B cell (primary cell): ENCODE measurements around the gene PCDHB16. TPM values are rescaled to one million over a fixed set of nuclear protein-coding genes. Genes with fewer than 3 reads are reported as not detected.
"Not testable (repeated sequence)": the region's sequence is repeated elsewhere in the genome, so short reads cannot be mapped to it uniquely, and the experiment has no call there.

Source experiments
- ATAC-seq: fragments of 200-7000 bp; cut with Tn5 transposase; one replicate; pipeline ENCODE4 v1.10.0; 2021; ENCODE audit warnings: low read depth, mild to moderate bottlenecking, moderate number of reproducible peaks, moderate library complexity
- CTCF ChIA-PET: fragments of 350-600 bp; sonication (Branson Sonifier 250); formaldehyde crosslinking; loops from one replicate; lab custom pipeline; 2021; ENCODE audit warnings: antibody characterized with exemption, inconsistent platforms; lab: Charles Lee
- POLR2A ChIA-PET: fragments of 350-600 bp; sonication (Branson Sonifier 250); formaldehyde crosslinking; loops from one replicate; lab custom pipeline; 2021; ENCODE audit warnings: antibody characterized with exemption; lab: Charles Lee
- DNase-seq: peaks from one replicate; pipeline ENCODE4 v3.0.0; 2013
- H2AFZ ChIP-seq: 2 replicates; pipeline ENCODE4 v1.6.1; 2012; ENCODE audit warnings: mild to moderate bottlenecking, low read depth, low read length; ENCODE audit not compliant: insufficient read depth, poor library complexity, severe bottlenecking
- H3K27ac ChIP-seq, 2 donors: 1 replicate in 1 of 2; 2 replicates in 1 of 2; pipeline ENCODE4 v1.5.1; 2012 to 2013; ENCODE audit warnings: low read length in 2 of 2, mild to moderate bottlenecking in 2 of 2, moderate library complexity in 1 of 2
- H3K27me3 ChIP-seq, 4 experiments: fragments of 200-600 bp in 1 of 4; sonication (generic) in 1 of 4; replicated peaks in 1 of 4; 1 replicate in 2 of 4; 2 replicates in 2 of 4; pipeline versions ENCODE4 v1.6.1 to v1.7.0; 2013 to 2016; ENCODE audit warnings: low read length in 3 of 4, mild to moderate bottlenecking in 2 of 4, mixed read lengths in 1 of 4, moderate library complexity in 1 of 4; ENCODE audit not compliant: insufficient read depth in 4 of 4, control insufficient read depth in 3 of 4; ENCODE audit errors: control extremely low read depth in 1 of 4
- H3K36me3 ChIP-seq, 2 experiments: replicated peaks in 1 of 2; 1 replicate in 1 of 2; 2 replicates in 1 of 2; pipeline versions ENCODE4 v1.6.1 to v1.7.1; 2013; ENCODE audit warnings: low read length in 1 of 2; ENCODE audit not compliant: insufficient read depth in 2 of 2, control insufficient read depth in 1 of 2; ENCODE audit errors: control extremely low read depth in 1 of 2, extremely low read depth in 1 of 2
- H3K4me1 ChIP-seq, 2 donors: fragments of 200-600 bp in 1 of 2; sonication (generic) in 1 of 2; 1 replicate in 1 of 2; 2 replicates in 1 of 2; pipeline versions ENCODE4 v1.5.1 to v1.6.1; 2013 to 2017; ENCODE audit warnings: low read length in 2 of 2; ENCODE audit not compliant: control insufficient read depth in 2 of 2, insufficient read depth in 2 of 2
- H3K4me2 ChIP-seq: replicated peaks from 2 replicates; pipeline ENCODE3; 2012; ENCODE audit warnings: mild to moderate bottlenecking, low read depth, low read length; ENCODE audit not compliant: poor library complexity, severe bottlenecking
- H3K4me3 ChIP-seq, 5 experiments: fragments of 200-600 bp in 1 of 5; sonication (generic) in 1 of 5; 1 replicate in 3 of 5; 2 replicates in 2 of 5; pipeline versions ENCODE4 v1.5.1 to v1.7.0; 2011 to 2016; ENCODE audit warnings: low read length in 4 of 5, mild to moderate bottlenecking in 4 of 5, low read depth in 2 of 5, control low read depth in 1 of 5, moderate library complexity in 1 of 5; ENCODE audit not compliant: insufficient read depth in 1 of 5; ENCODE audit errors: control extremely low read depth in 1 of 5, extremely low read depth in 1 of 5
- H3K79me2 ChIP-seq: fragments of 200-600 bp; sonication (generic); one replicate; pipeline ENCODE4 v1.6.0; 2016; ENCODE audit warnings: low read length; ENCODE audit not compliant: control insufficient read depth, insufficient read depth
- H3K9ac ChIP-seq: fragments of 200-600 bp; sonication (generic); 2 replicates; pipeline ENCODE4 v1.6.1; 2017; ENCODE audit warnings: mild to moderate bottlenecking, low read length, moderate library complexity
- H3K9me3 ChIP-seq, 3 donors: one replicate each; pipeline versions ENCODE4 v1.6.1 to v1.7.1; 2013; ENCODE audit warnings: low read length in 2 of 3; ENCODE audit not compliant: control insufficient read depth in 2 of 3, insufficient read depth in 1 of 3; ENCODE audit errors: control extremely low read depth in 1 of 3
- H4K20me1 ChIP-seq: 2 replicates; pipeline ENCODE4 v1.6.0; 2012; ENCODE audit warnings: mild to moderate bottlenecking, low read length; ENCODE audit not compliant: insufficient read depth, control insufficient read depth, poor library complexity, severe bottlenecking
- H3K27ac Mint-ChIP-seq: one replicate; pipeline ENCODE4 v1.8.0; 2021; ENCODE audit warnings: mixed read lengths
- H3K27me3 Mint-ChIP-seq: one replicate; pipeline ENCODE4 v1.8.0; 2021; ENCODE audit warnings: mixed read lengths
- H3K4me1 Mint-ChIP-seq: one replicate; pipeline ENCODE4 v1.8.0; 2021; ENCODE audit warnings: mixed read lengths
- H3K4me3 Mint-ChIP-seq: one replicate; pipeline ENCODE4 v1.8.0; 2021; ENCODE audit warnings: mixed read lengths
- H3K9me3 Mint-ChIP-seq: one replicate; pipeline ENCODE4 v1.8.0; 2022; ENCODE audit warnings: mixed read lengths; ENCODE audit not compliant: insufficient read depth
- WGBS: methylation state at CpG from one replicate; pipeline ENCODE4 v1.1.5; 2013; ENCODE audit warnings: missing lambda C conversion rate; ENCODE audit not compliant: insufficient coverage; 5-methylcytosine and 5-hydroxymethylcytosine counted together
- intact Hi-C: fragments of 100-400 bp; cut with micrococcal nuclease; formaldehyde crosslinking; loops from one replicate; pipeline ENCODE4 v1.10.0; 2022
- polyA plus RNA-seq: library from polyadenylated mRNA; depleted of rRNA; stranded (reverse); fragments of >200 nt; gene quantifications from 2 replicates; pipeline ENCODE4 v1.2.3, GENCODE V29; 2012
- total RNA-seq, 2 donors: library from RNA; stranded (reverse); fragments of 120-200 nt in 1 of 2; gene quantifications; 1 replicate in 1 of 2; 2 replicates in 1 of 2; pipeline versions ENCODE4 v1.2.3 to v1.2.4, GENCODE V29; 2013 to 2022

Gene PCDHB16
- total and polyA plus RNA-seq, 2 donors (not counting 1 experiment from before 2014, with no cell fraction given), result not detected

DNA sequence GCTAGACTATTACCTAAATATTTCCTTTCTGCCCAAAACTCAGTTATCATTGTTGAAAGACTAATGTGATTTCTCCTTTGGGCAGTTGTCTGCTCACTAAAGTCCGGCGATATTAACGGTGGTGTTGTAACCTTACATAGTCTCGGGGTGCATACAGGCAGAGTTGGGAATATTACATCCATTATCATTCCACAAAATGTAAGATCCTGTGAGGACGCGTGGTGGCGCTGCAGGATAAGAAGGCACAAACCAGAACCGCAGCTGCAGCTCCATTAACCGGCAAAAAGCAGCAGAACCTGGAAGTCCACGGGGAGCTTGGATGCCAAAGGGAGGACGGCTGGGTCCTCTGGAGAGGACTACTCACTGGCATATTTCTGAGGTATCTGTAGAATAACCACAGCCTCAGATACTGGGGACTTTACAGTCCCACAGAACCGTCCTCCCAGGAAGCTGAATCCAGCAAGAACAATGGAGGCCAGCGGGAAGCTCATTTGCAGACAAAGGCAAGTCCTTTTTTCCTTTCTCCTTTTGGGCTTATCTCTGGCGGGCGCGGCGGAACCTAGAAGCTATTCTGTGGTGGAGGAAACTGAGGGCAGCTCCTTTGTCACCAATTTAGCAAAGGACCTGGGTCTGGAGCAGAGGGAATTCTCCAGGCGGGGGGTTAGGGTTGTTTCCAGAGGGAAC, 31.6 kb downstream of the PCDHB16 start, which contains the start of gene PCDHB13:
TSS of gene PCDHB13 (plus strand) at position 264 of the 684 bp plus-strand sequence. CDS start at position 469, 205 bp downstream.
- H3K27me3 Mint-ChIP-seq, result peaks cover 47% of the 10 kb centered on the region
- peaks cover 0 to 29% (median 11%) of the 10 kb centered on the region in 3 donors for H3K9me3 ChIP-seq
- H4K20me1 ChIP-seq, POLR2A ChIA-PET, DNase-seq, H3K79me2 ChIP-seq, H3K4me3 ChIP-seq, H3K36me3 ChIP-seq, H3K9me3 Mint-ChIP-seq, H3K9ac ChIP-seq, H3K27ac Mint-ChIP-seq, H3K4me1 Mint-ChIP-seq, H2AFZ ChIP-seq, H3K4me2 ChIP-seq, H3K4me3 Mint-ChIP-seq, H3K27ac ChIP-seq, ATAC-seq, H3K4me1 ChIP-seq, intact Hi-C loops: not testable (repeated sequence)
- peaks cover 0 to 13% (median 10%) of the 10 kb centered on the region in 4 experiments for H3K27me3 ChIP-seq
- WGBS, result 17% methylated on average over 1 of the region's 18 CpGs
- CTCF ChIA-PET, result interaction anchor here (0.6 kb wide), 1 partner anchor 1206 kb away, joined by 3 read pairs; no protein-coding TSS in a partner anchor

DNA sequence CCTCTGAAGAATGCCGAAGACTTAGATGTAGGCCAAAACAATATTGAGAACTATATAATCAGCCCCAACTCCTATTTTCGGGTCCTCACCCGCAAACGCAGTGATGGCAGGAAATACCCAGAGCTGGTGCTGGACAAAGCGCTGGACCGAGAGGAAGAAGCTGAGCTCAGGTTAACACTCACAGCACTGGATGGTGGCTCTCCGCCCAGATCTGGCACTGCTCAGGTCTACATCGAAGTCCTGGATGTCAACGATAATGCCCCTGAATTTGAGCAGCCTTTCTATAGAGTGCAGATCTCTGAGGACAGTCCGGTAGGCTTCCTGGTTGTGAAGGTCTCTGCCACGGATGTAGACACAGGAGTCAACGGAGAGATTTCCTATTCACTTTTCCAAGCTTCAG, 32.4 kb downstream of the PCDHB16 start:
- ATAC-seq, H3K27ac ChIP-seq, H3K4me2 ChIP-seq, H3K27ac Mint-ChIP-seq, H3K4me3 Mint-ChIP-seq, H3K4me1 Mint-ChIP-seq, H3K9ac ChIP-seq, H3K79me2 ChIP-seq, H3K27me3 ChIP-seq, intact Hi-C loops, H2AFZ ChIP-seq, H3K4me3 ChIP-seq, H3K9me3 Mint-ChIP-seq, H3K4me1 ChIP-seq, H4K20me1 ChIP-seq, CTCF ChIA-PET, POLR2A ChIA-PET, H3K36me3 ChIP-seq, DNase-seq: not testable (repeated sequence)
- WGBS, result 66% methylated on average over 4 of the region's 12 CpGs
- H3K9me3 ChIP-seq, result peaks cover 0 to 27% (median 11%) of the 10 kb centered on the region in 3 donors
- peaks cover 45% of the 10 kb centered on the region for H3K27me3 Mint-ChIP-seq

DNA sequence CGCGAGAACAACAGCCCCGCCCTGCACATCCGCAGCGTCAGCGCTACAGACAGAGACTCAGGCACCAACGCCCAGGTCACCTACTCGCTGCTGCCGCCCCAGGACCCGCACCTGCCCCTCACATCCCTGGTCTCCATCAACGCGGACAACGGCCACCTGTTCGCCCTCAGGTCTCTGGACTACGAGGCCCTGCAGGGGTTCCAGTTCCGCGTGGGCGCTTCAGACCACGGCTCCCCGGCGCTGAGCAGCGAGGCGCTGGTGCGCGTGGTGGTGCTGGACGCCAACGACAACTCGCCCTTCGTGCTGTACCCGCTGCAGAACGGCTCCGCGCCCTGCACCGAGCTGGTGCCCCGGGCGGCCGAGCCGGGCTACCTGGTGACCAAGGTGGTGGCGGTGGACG, 33.3 kb downstream of the PCDHB16 start:
- ATAC-seq, H3K27me3 ChIP-seq, H3K9ac ChIP-seq, H3K4me1 ChIP-seq, H3K4me3 Mint-ChIP-seq, H3K4me2 ChIP-seq, H2AFZ ChIP-seq, H3K27ac ChIP-seq, H3K4me3 ChIP-seq, H3K36me3 ChIP-seq, DNase-seq, intact Hi-C loops, H4K20me1 ChIP-seq, POLR2A ChIA-PET, H3K9me3 Mint-ChIP-seq, H3K79me2 ChIP-seq, H3K4me1 Mint-ChIP-seq, CTCF ChIA-PET, H3K27ac Mint-ChIP-seq: not testable (repeated sequence)
- WGBS, result 40% methylated on average over 21 of the region's 40 CpGs
- peaks cover 0 to 21% (median 11%) of the 10 kb centered on the region in 3 donors for H3K9me3 ChIP-seq
- peaks cover 46% of the 10 kb centered on the region for H3K27me3 Mint-ChIP-seq

DNA sequence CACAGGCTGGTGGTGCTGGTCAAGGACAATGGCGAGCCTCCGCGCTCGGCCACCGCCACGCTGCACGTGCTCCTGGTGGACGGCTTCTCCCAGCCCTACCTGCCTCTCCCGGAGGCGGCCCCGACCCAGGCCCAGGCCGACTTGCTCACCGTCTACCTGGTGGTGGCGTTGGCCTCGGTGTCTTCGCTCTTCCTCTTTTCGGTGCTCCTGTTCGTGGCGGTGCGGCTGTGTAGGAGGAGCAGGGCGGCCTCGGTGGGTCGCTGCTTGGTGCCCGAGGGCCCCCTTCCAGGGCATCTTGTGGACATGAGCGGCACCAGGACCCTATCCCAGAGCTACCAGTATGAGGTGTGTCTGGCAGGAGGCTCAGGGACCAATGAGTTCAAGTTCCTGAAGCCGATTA, 33.8 kb downstream of the PCDHB16 start:
- H3K27me3 ChIP-seq, H3K9ac ChIP-seq, H3K4me3 ChIP-seq, CTCF ChIA-PET, H2AFZ ChIP-seq, H3K27ac Mint-ChIP-seq, H3K4me3 Mint-ChIP-seq, DNase-seq, H3K36me3 ChIP-seq, intact Hi-C loops, H3K4me2 ChIP-seq, ATAC-seq, H4K20me1 ChIP-seq, H3K9me3 Mint-ChIP-seq, H3K4me1 ChIP-seq, H3K79me2 ChIP-seq, H3K27ac ChIP-seq, H3K4me1 Mint-ChIP-seq, POLR2A ChIA-PET: not testable (repeated sequence)
- WGBS, result 25% methylated on average over 4 of the region's 26 CpGs
- peaks cover 0 to 21% (median 11%) of the 10 kb centered on the region in 3 donors for H3K9me3 ChIP-seq
- H3K27me3 Mint-ChIP-seq, result peaks cover 47% of the 10 kb centered on the region
